Neural cell (in vitro differentiated cells): ENCODE data around the gene CENPO.

Experiments used
- EP300 ChIP-seq: fragments of 450-650 bp; conservative IDR thresholded peaks from 2 replicates; pipeline ENCODE4 v1.6.1; 2014; ENCODE audit warnings: antibody characterized with exemption, mild to moderate bottlenecking, moderate library complexity; ENCODE audit not compliant: poor library complexity, severe bottlenecking
- EZH2 ChIP-seq: fragments of 200-600, 300-800 bp; shearing (Covaris generic), sonication (generic); IDR thresholded peaks from 2 replicates; pipeline ENCODE4 v1.6.1; 2014; ENCODE audit warnings: antibody characterized with exemption, low read length, borderline replicate concordance, mild to moderate bottlenecking; ENCODE audit not compliant: insufficient read depth, poor library complexity, severe bottlenecking
- MXI1 ChIP-seq: fragments of 450-650 bp; conservative IDR thresholded peaks from 2 replicates; pipeline ENCODE4 v1.6.1; 2014; ENCODE audit warnings: antibody characterized with exemption, mild to moderate bottlenecking; ENCODE audit not compliant: poor library complexity, severe bottlenecking
- TAF1 ChIP-seq: IDR thresholded peaks from 2 replicates; pipeline ENCODE4 v1.6.1; 2012; ENCODE audit warnings: low read depth
- TF ChIP-seq, protein P1 (sequence below): fragments of 450-650 bp; IDR thresholded peaks from 2 replicates; pipeline ENCODE4 v1.5.1; 2014; ENCODE audit warnings: antibody characterized with exemption, mild to moderate bottlenecking, moderate library complexity; ENCODE audit not compliant: poor library complexity, severe bottlenecking

DNA sequence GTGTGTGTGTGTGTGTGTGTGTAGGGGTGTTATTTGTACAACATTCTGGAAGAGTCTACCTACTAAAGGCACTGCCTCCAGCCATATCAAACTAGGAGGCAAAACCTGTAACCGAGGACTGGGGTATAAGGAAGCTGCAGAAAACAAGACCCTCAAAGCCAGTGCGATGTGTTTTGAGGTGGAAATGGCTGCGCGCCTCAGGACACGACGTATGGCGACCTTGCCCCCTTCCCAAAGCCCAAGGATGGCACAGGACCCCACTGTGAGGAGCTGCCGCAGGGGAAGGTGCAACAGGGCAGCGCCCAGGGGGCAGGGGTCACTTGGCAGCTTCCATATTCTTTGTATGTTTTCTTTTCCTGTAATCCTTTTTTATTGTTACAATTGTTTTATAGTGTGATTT lies 59.8 kb downstream of the CENPO start:
- TF ChIP-seq, protein P1, sequence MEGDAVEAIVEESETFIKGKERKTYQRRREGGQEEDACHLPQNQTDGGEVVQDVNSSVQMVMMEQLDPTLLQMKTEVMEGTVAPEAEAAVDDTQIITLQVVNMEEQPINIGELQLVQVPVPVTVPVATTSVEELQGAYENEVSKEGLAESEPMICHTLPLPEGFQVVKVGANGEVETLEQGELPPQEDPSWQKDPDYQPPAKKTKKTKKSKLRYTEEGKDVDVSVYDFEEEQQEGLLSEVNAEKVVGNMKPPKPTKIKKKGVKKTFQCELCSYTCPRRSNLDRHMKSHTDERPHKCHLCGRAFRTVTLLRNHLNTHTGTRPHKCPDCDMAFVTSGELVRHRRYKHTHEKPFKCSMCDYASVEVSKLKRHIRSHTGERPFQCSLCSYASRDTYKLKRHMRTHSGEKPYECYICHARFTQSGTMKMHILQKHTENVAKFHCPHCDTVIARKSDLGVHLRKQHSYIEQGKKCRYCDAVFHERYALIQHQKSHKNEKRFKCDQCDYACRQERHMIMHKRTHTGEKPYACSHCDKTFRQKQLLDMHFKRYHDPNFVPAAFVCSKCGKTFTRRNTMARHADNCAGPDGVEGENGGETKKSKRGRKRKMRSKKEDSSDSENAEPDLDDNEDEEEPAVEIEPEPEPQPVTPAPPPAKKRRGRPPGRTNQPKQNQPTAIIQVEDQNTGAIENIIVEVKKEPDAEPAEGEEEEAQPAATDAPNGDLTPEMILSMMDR, result no peak
- TF ChIP-seq TAF1, result no peak
- no peak for TF ChIP-seq EP300
- TF ChIP-seq EZH2, result no peak
- no peak for TF ChIP-seq MXI1
